Measurements from ENCODE around the gene TRPM2.

The TRPM2 gene

GRCh38 chr21:44459712-44460440, 106.5 kb downstream of the TRPM2 start:
- no peak overlapping the region for H3K4me3 ChIP-seq (ENCODE audit: low read depth, low read length)
- TF ChIP-seq CTCF (IDR thresholded peaks at IDR 0.05; ENCODE audit: borderline replicate concordance, insufficient read depth, low read depth, low read length), result no peak

- no peak overlapping the region for H3K4me3 ChIP-seq (ENCODE audit: low read depth, low read length)
- no peak for TF ChIP-seq CTCF (IDR thresholded peaks at IDR 0.05; ENCODE audit: borderline replicate concordance, insufficient read depth, low read depth, low read length)
These were observed 107.0 kb downstream of the TRPM2 start for GRCh38 chr21:44460441-44460755.

- no peak for TF ChIP-seq CTCF (IDR thresholded peaks at IDR 0.05; ENCODE audit: borderline replicate concordance, insufficient read depth, low read depth, low read length)
- no peak overlapping the region for H3K4me3 ChIP-seq (ENCODE audit: low read depth, low read length)
These were observed 107.6 kb downstream of the TRPM2 start for GRCh38 chr21:44461005-44461404.

- no peak overlapping the region for H3K4me3 ChIP-seq (ENCODE audit: low read depth, low read length)
- TF ChIP-seq CTCF (IDR thresholded peaks at IDR 0.05; ENCODE audit: borderline replicate concordance, insufficient read depth, low read depth, low read length), result no peak
These were observed 108.1 kb downstream of the TRPM2 start for GRCh38 chr21:44461464-44462001.

- no peak overlapping the region for H3K4me3 ChIP-seq (ENCODE audit: low read depth, low read length)
- no peak for TF ChIP-seq CTCF (IDR thresholded peaks at IDR 0.05; ENCODE audit: borderline replicate concordance, insufficient read depth, low read depth, low read length)
These were observed 108.8 kb downstream of the TRPM2 start for GRCh38 chr21:44462086-44462833.

- TF ChIP-seq CTCF (IDR thresholded peaks at IDR 0.05; ENCODE audit: borderline replicate concordance, insufficient read depth, low read depth, low read length), result no peak
- no peak overlapping the region for H3K4me3 ChIP-seq (ENCODE audit: low read depth, low read length)
These were observed 109.4 kb downstream of the TRPM2 start for GRCh38 chr21:44462834-44463200.

- H3K4me3 ChIP-seq (ENCODE audit: low read depth, low read length), result no peak overlapping the region
- no peak for TF ChIP-seq CTCF (IDR thresholded peaks at IDR 0.05; ENCODE audit: borderline replicate concordance, insufficient read depth, low read depth, low read length)
These were observed 110.3 kb downstream of the TRPM2 start for GRCh38 chr21:44463724-44464123.

Data from GM12875 (cell line).